Trophoblast cell (in vitro differentiated cells and primary cell): ENCODE measurements around the gene HS2ST1.
"Not testable (repeated sequence)": the region's sequence is repeated elsewhere in the genome, so short reads cannot be mapped to it uniquely, and the experiment has no call there.

ENCODE experiments used
- DNase-seq, 2 donors: peaks; one replicate each; pipeline ENCODE4 v3.0.0-alpha.2; 2016
- H2AFZ ChIP-seq: 2 replicates; pipeline ENCODE4 v1.6.1; 2013; ENCODE audit warnings: low read length, moderate library complexity, mild to moderate bottlenecking; ENCODE audit not compliant: insufficient read depth, poor library complexity
- H2AK5ac ChIP-seq: 2 replicates; pipeline ENCODE4 v1.6.1; 2013; ENCODE audit warnings: mild to moderate bottlenecking, low read length
- H2BK120ac ChIP-seq: 2 replicates; pipeline ENCODE4 v1.6.1; 2013; ENCODE audit warnings: low read length, mild to moderate bottlenecking, moderate library complexity; ENCODE audit not compliant: insufficient read depth, poor library complexity
- H2BK12ac ChIP-seq: 2 replicates; pipeline ENCODE4 v1.6.1; 2013; ENCODE audit warnings: mild to moderate bottlenecking, low read length, moderate library complexity
- H2BK5ac ChIP-seq: 2 replicates; pipeline ENCODE4 v1.6.1; 2013; ENCODE audit warnings: low read length, low read depth, moderate library complexity, mild to moderate bottlenecking; ENCODE audit not compliant: poor library complexity
- H3K14ac ChIP-seq: 2 replicates; pipeline ENCODE4 v1.6.1; 2013; ENCODE audit warnings: mild to moderate bottlenecking, low read length
- H3K18ac ChIP-seq: 2 replicates; pipeline ENCODE4 v1.6.1; 2013; ENCODE audit warnings: mild to moderate bottlenecking, low read length
- H3K23ac ChIP-seq: 2 replicates; pipeline ENCODE4 v1.6.1; 2013; ENCODE audit warnings: low read length
- H3K27ac ChIP-seq: 2 replicates; pipeline ENCODE4 v1.5.1; 2013; ENCODE audit warnings: low read depth, mild to moderate bottlenecking, inconsistent platforms, low read length, moderate library complexity
- H3K27me3 ChIP-seq: 2 replicates; pipeline ENCODE4 v1.6.1; 2013; ENCODE audit warnings: inconsistent platforms, mild to moderate bottlenecking, low read length, moderate library complexity; ENCODE audit not compliant: insufficient read depth
- H3K36me3 ChIP-seq, 2 experiments: 1 replicate in 1 of 2; 2 replicates in 1 of 2; pipeline ENCODE4 v1.6.1; 2013; ENCODE audit warnings: low read length in 2 of 2, mild to moderate bottlenecking in 2 of 2, moderate library complexity in 1 of 2; ENCODE audit not compliant: insufficient read depth in 2 of 2, control insufficient read depth in 1 of 2
- H3K4ac ChIP-seq: 2 replicates; pipeline ENCODE4 v1.6.1; 2013; ENCODE audit warnings: low read depth, mild to moderate bottlenecking, low read length, moderate library complexity
- H3K4me1 ChIP-seq, 2 experiments: 1 replicate in 1 of 2; 2 replicates in 1 of 2; pipeline ENCODE4 v1.6.1; 2013; ENCODE audit warnings: low read length in 2 of 2, mild to moderate bottlenecking in 2 of 2, moderate library complexity in 1 of 2; ENCODE audit not compliant: insufficient read depth in 2 of 2, control insufficient read depth in 1 of 2
- H3K4me2 ChIP-seq: 2 replicates; pipeline ENCODE4 v1.6.1; 2013; ENCODE audit warnings: inconsistent platforms, mild to moderate bottlenecking, low read length, moderate library complexity
- H3K4me3 ChIP-seq: 2 replicates; pipeline ENCODE4 v1.5.1; 2013; ENCODE audit warnings: mild to moderate bottlenecking, low read depth, low read length, inconsistent platforms
- H3K79me1 ChIP-seq: one replicate; pipeline ENCODE4 v1.6.1; 2013; ENCODE audit warnings: low read length
- H3K79me2 ChIP-seq: 2 replicates; pipeline ENCODE4 v1.6.1; 2013; ENCODE audit warnings: low read length, mild to moderate bottlenecking; ENCODE audit not compliant: control insufficient read depth, insufficient read depth, poor library complexity
- H3K9ac ChIP-seq: 2 replicates; pipeline ENCODE4 v1.6.1; 2013; ENCODE audit warnings: mild to moderate bottlenecking, low read length
- H3K9me3 ChIP-seq: 2 replicates; pipeline ENCODE4 v1.6.1; 2013; ENCODE audit warnings: low read depth, mild to moderate bottlenecking, control low read depth, inconsistent platforms, low read length; ENCODE audit not compliant: insufficient read depth
- H4K12ac ChIP-seq: 2 replicates; pipeline ENCODE4 v1.6.1; 2013; ENCODE audit warnings: low read depth, mild to moderate bottlenecking, low read length, moderate library complexity
- H4K8ac ChIP-seq: 2 replicates; pipeline ENCODE4 v1.6.1; 2013; ENCODE audit warnings: low read depth, mild to moderate bottlenecking, low read length, moderate library complexity
- H4K91ac ChIP-seq: one replicate; pipeline ENCODE4 v1.6.1; 2013; ENCODE audit warnings: low read depth, mild to moderate bottlenecking, low read length, moderate library complexity
- WGBS: extraction: QIAGEN DNeasy Blood & Tissue Kit; methylation state at CpG from one replicate; pipeline ENCODE4 v1.1.7; 2013; ENCODE audit warnings: missing lambda C conversion rate; ENCODE audit not compliant: insufficient read length, insufficient coverage; ENCODE audit errors: extremely low coverage; 5-methylcytosine and 5-hydroxymethylcytosine counted together

Gene HS2ST1

GRCh38 chr1:87064309-87064708, 149.9 kb downstream of the HS2ST1 start:
- Histone ChIP-seq H4K91ac (no peak overlapping the region), H3K23ac (no peak overlapping the region)

DNA sequence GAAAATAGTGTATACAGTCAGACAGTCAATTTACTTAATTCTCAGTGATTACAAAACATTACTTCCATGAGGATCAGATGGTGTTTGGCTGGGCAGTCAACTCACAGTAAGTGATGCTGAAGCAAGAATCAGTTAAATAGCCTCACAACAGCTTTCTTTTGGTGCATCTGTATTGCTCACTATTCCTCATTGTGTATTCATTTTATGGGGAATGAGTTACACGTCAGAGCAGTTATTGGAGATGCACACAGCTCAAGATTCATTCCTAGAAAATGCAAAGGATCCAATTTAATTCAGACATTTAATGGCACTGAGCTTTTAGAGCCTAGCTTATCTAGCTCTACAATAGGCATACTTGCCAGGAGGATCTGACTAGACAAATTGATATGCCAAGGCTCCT, 150.6 kb downstream of the HS2ST1 start:
- no peak overlapping the region for H4K91ac ChIP-seq
- H3K4me1 ChIP-seq = no peaks in the 10 kb centered on the region
- WGBS = no CpG with 5 or more reads among the region's 1 CpG
- H3K9me3 ChIP-seq = no peaks in the 10 kb centered on the region
- no peak overlapping the region for H3K4me3 ChIP-seq
- H2BK12ac ChIP-seq = no peak overlapping the region
- H3K9ac ChIP-seq = no peak overlapping the region
- H2AK5ac ChIP-seq = no peak overlapping the region
- H2AFZ ChIP-seq = no peak overlapping the region
- H2BK5ac ChIP-seq = no peak overlapping the region
- H3K36me3 ChIP-seq = no peaks in the 10 kb centered on the region
- no peak overlapping the region for H3K4me2 ChIP-seq
- no peak overlapping the region for H3K18ac ChIP-seq
- H3K79me2 ChIP-seq = no peaks in the 10 kb centered on the region
- H4K8ac ChIP-seq = no peak overlapping the region
- H3K14ac ChIP-seq = no peak overlapping the region
- H4K12ac ChIP-seq = no peak overlapping the region
- H2BK120ac ChIP-seq = no peak overlapping the region
- H3K27me3 ChIP-seq = no peaks in the 10 kb centered on the region
- no peak overlapping the region for H3K4ac ChIP-seq
- H3K23ac ChIP-seq = no peak overlapping the region
- no peaks in the 10 kb centered on the region for H3K79me1 ChIP-seq
- no peak for DNase-seq
- no peak overlapping the region for H3K27ac ChIP-seq

More at GRCh38 chr1:87064309-87064708, 149.9 kb downstream of the HS2ST1 start:
- Histone ChIP-seq H3K4me3 (no peak overlapping the region), H2AK5ac (no peak overlapping the region), H2BK120ac (no peak overlapping the region), H2BK12ac (no peak overlapping the region), H3K14ac (no peak overlapping the region), H4K12ac (no peak overlapping the region), H3K4me1 (no peaks in the 10 kb centered on the region), H3K79me1 (no peaks in the 10 kb centered on the region), H3K79me2 (no peaks in the 10 kb centered on the region), H3K27me3 (no peaks in the 10 kb centered on the region), H2BK5ac (no peak overlapping the region), H2AFZ (no peak overlapping the region), H3K27ac (no peak overlapping the region), H3K9me3 (no peaks in the 10 kb centered on the region), H3K4me2 (no peak overlapping the region), H3K18ac (no peak overlapping the region), H3K9ac (no peak overlapping the region), H3K36me3 (no peaks in the 10 kb centered on the region), H4K8ac (no peak overlapping the region), H3K4ac (no peak overlapping the region)
- DNase-seq = no peak

- H2AFZ ChIP-seq, H3K79me2 ChIP-seq, H4K91ac ChIP-seq, H2BK5ac ChIP-seq, H3K27me3 ChIP-seq, H3K9me3 ChIP-seq, DNase-seq, H3K18ac ChIP-seq, H3K14ac ChIP-seq, H3K79me1 ChIP-seq, H4K12ac ChIP-seq, H4K8ac ChIP-seq, H3K4me2 ChIP-seq, H2BK120ac ChIP-seq, H3K27ac ChIP-seq, H3K36me3 ChIP-seq, H3K4me3 ChIP-seq, H3K23ac ChIP-seq, H3K4me1 ChIP-seq, H3K4ac ChIP-seq, H2AK5ac ChIP-seq, H3K9ac ChIP-seq, H2BK12ac ChIP-seq: not testable (repeated sequence)
- no CpG with 5 or more reads among the region's 1 CpG for WGBS
These were observed 152.3 kb downstream of the HS2ST1 start for GRCh38 chr1:87066708-87067107.

DNA sequence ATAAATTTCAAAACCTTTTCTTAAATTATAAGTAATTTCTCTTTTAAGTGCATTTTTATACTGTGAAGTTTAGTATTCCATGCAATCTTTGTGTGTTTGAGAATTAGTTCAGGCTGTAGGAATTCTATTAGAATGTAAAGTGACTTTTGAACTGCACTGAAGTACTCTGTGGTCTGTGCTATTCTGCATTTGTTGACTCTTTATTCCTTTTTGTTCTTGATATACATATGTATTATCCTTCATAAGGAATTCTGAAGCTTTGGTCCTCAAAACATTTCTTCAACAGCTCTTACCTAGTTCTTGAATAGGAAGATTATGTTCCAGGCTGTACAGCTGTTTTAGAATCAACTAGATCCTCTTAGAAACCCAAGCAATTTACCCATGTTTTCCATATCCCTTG, 158.0 kb downstream of the HS2ST1 start:
- Histone ChIP-seq H4K8ac (no peak overlapping the region), H3K14ac (no peak overlapping the region), H3K9me3 (no peaks in the 10 kb centered on the region), H3K79me1 (no peaks in the 10 kb centered on the region), H3K36me3 (no peaks in the 10 kb centered on the region), H2BK12ac (no peak overlapping the region), H3K9ac (no peak overlapping the region), H3K18ac (no peak overlapping the region), H2BK120ac (no peak overlapping the region), H2AFZ (no peak overlapping the region), H3K4ac (no peak overlapping the region), H3K4me3 (no peak overlapping the region), H4K12ac (no peak overlapping the region), H2AK5ac (no peak overlapping the region), H3K79me2 (no peaks in the 10 kb centered on the region), H3K4me1 (no peaks in the 10 kb centered on the region), H3K27me3 (no peaks in the 10 kb centered on the region), H3K23ac (no peak overlapping the region), H2BK5ac (no peak overlapping the region), H3K4me2 (no peak overlapping the region), H3K27ac (no peak overlapping the region), H4K91ac (no peak overlapping the region)
- DNase-seq = no peak

- Histone ChIP-seq H3K9ac (no peak overlapping the region), H3K18ac (no peak overlapping the region), H3K4ac (no peak overlapping the region), H3K36me3 (no peaks in the 10 kb centered on the region), H2AFZ (no peak overlapping the region), H3K4me2 (no peak overlapping the region), H3K4me3 (no peak overlapping the region), H2AK5ac (no peak overlapping the region), H3K9me3 (no peaks in the 10 kb centered on the region), H2BK5ac (no peak overlapping the region), H4K91ac (no peak overlapping the region), H3K79me2 (no peaks in the 10 kb centered on the region), H3K27ac (no peak overlapping the region), H4K12ac (no peak overlapping the region), H4K8ac (no peak overlapping the region), H3K27me3 (no peaks in the 10 kb centered on the region), H2BK12ac (no peak overlapping the region), H2BK120ac (no peak overlapping the region), H3K23ac (no peak overlapping the region), H3K4me1 (no peaks in the 10 kb centered on the region), H3K14ac (no peak overlapping the region), H3K79me1 (no peaks in the 10 kb centered on the region)
- DNase-seq = no peak
- no CpG with 5 or more reads among the region's 7 CpGs for WGBS
These were observed 158.5 kb downstream of the HS2ST1 start for GRCh38 chr1:87072904-87073303.
